Suprapubic skin (tissue), 3 donors: ENCODE data around the gene GON4L.
"Not testable (repeated sequence)": the region's sequence is repeated elsewhere in the genome, so short reads cannot be mapped to it uniquely, and the experiment has no call there.

Experiments
- POLR2AphosphoS5 ChIP-seq, 3 donors: sonication (generic); formaldehyde crosslinking; IDR thresholded peaks; one replicate each; pipeline ENCODE4 v1.6.1; 2017; ENCODE audit warnings: antibody characterized with exemption in 3 of 3
- TF ChIP-seq, protein P1 (sequence below), 2 donors: fragments of 200-600 bp in 1 of 2; fragments of 450-650 bp in 1 of 2; sonication (generic) in 1 of 2; IDR thresholded peaks; one replicate each; pipeline ENCODE4 v1.5.1; 2016 to 2019; ENCODE audit warnings: antibody characterized with exemption in 2 of 2, mild to moderate bottlenecking in 1 of 2, moderate library complexity in 1 of 2

DNA sequence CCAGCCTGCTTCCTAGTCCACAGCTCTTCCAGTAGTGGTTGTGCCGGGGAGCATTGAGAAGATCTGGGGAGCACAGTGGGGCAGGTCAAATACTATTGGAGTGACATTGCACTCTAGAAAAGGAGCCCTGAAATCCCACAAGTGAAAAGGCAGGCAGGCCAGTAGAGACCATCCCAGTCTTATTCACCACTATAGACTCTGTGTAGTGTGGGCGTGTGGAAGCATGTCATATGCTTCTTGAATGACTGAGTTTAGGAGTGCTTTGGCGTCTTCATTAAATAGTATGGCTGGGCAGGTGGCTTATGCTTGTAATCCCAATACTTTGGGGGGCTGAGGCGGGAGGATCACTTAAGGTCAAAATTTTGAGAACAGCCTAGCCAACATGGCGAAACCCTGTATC is 152.6 kb downstream of the GON4L start:
- TF ChIP-seq, protein P1, sequence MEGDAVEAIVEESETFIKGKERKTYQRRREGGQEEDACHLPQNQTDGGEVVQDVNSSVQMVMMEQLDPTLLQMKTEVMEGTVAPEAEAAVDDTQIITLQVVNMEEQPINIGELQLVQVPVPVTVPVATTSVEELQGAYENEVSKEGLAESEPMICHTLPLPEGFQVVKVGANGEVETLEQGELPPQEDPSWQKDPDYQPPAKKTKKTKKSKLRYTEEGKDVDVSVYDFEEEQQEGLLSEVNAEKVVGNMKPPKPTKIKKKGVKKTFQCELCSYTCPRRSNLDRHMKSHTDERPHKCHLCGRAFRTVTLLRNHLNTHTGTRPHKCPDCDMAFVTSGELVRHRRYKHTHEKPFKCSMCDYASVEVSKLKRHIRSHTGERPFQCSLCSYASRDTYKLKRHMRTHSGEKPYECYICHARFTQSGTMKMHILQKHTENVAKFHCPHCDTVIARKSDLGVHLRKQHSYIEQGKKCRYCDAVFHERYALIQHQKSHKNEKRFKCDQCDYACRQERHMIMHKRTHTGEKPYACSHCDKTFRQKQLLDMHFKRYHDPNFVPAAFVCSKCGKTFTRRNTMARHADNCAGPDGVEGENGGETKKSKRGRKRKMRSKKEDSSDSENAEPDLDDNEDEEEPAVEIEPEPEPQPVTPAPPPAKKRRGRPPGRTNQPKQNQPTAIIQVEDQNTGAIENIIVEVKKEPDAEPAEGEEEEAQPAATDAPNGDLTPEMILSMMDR (IDR thresholded peaks at IDR 0.05) = not testable (repeated sequence)
- not testable (repeated sequence) for TF ChIP-seq POLR2AphosphoS5 (IDR thresholded peaks at IDR 0.05)
